Left ventricle myocardium inferior (tissue), 1 donor: ENCODE results near the gene PRG3. TPM values are rescaled to one million over a fixed set of nuclear protein-coding genes. Genes with fewer than 3 reads are reported as not detected.

Experiments
- DNase-seq: peaks from one replicate; pipeline ENCODE4 v3.0.0-alpha.2; 2020
- H3K27ac ChIP-seq: fragments of 200-600 bp; replicated peaks from 2 replicates; pipeline ENCODE4 v1.8.0; 2021
- H3K27me3 ChIP-seq: fragments of 200-600 bp; 2 replicates; pipeline ENCODE4 v1.8.0; 2021; ENCODE audit warnings: low read depth
- H3K36me3 ChIP-seq: fragments of 200-600 bp; 2 replicates; pipeline ENCODE4 v1.8.0; 2021
- H3K4me1 ChIP-seq: fragments of 200-600 bp; 2 replicates; pipeline ENCODE4 v1.8.0; 2021
- H3K4me3 ChIP-seq: fragments of 200-600 bp; 2 replicates; pipeline ENCODE4 v1.8.0; 2021; ENCODE audit warnings: mild to moderate bottlenecking, moderate library complexity
- H3K9me3 ChIP-seq: fragments of 200-600 bp; replicated peaks from 2 replicates; pipeline ENCODE4 v1.8.0; 2021
- intact Hi-C: fragments of 100-400 bp; cut with micrococcal nuclease; formaldehyde crosslinking; loops from one replicate; pipeline ENCODE4 v1.11.0; 2022
- total RNA-seq: library from RNA; stranded (reverse); fragmentation: NEBNext Ultra II Directional; extraction: Animal tissue kit (Norgen Biotek cat#: 25700); gene quantifications from one replicate; pipeline ENCODE4 v1.2.1, GENCODE V29; 2021
- TF ChIP-seq, protein P1 (sequence below): fragments of 200-600 bp; IDR thresholded peaks from 2 replicates; pipeline ENCODE4 v1.8.0; 2021; ENCODE audit warnings: antibody characterized with exemption, mild to moderate bottlenecking, borderline replicate concordance
- donor health status: DM: no; HTN: yes; CAD: no; lungs with severe emphysema.

PRG3 gene
- total RNA-seq, 1 donor from 2014 or later = not detected

GRCh38 chr11:57373146-57373545 is 7.8 kb downstream of the PRG3 start:
- intact Hi-C loops = no loop called here
- TF ChIP-seq, protein P1, sequence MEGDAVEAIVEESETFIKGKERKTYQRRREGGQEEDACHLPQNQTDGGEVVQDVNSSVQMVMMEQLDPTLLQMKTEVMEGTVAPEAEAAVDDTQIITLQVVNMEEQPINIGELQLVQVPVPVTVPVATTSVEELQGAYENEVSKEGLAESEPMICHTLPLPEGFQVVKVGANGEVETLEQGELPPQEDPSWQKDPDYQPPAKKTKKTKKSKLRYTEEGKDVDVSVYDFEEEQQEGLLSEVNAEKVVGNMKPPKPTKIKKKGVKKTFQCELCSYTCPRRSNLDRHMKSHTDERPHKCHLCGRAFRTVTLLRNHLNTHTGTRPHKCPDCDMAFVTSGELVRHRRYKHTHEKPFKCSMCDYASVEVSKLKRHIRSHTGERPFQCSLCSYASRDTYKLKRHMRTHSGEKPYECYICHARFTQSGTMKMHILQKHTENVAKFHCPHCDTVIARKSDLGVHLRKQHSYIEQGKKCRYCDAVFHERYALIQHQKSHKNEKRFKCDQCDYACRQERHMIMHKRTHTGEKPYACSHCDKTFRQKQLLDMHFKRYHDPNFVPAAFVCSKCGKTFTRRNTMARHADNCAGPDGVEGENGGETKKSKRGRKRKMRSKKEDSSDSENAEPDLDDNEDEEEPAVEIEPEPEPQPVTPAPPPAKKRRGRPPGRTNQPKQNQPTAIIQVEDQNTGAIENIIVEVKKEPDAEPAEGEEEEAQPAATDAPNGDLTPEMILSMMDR = no peak
- Histone ChIP-seq H3K36me3 (no peaks in the 10 kb centered on the region), H3K9me3 (no peaks in the 10 kb centered on the region), H3K27ac (peak overlapping the region; percentile 66), H3K4me3 (no peak overlapping the region), H3K27me3 (peaks cover 5% of the 10 kb centered on the region), H3K4me1 (peaks cover 27% of the 10 kb centered on the region)
- no peak for DNase-seq

- no peaks in the 10 kb centered on the region for H3K27me3 ChIP-seq
- TF ChIP-seq, protein P1 = no peak
- intact Hi-C loops = no loop called here
- no peak overlapping the region for H3K4me3 ChIP-seq
- no peak overlapping the region for H3K27ac ChIP-seq
- H3K4me1 ChIP-seq = peaks cover 27% of the 10 kb centered on the region
- H3K9me3 ChIP-seq = no peaks in the 10 kb centered on the region
- H3K36me3 ChIP-seq = no peaks in the 10 kb centered on the region
- DNase-seq = no peak
Observed at GRCh38 chr11:57370941-57371340, 10.0 kb downstream of the PRG3 start.

- H3K36me3 ChIP-seq = no peaks in the 10 kb centered on the region
- intact Hi-C loops = no loop called here
- H3K4me1 ChIP-seq = peaks cover 22% of the 10 kb centered on the region
- no peak overlapping the region for H3K4me3 ChIP-seq
- no peak overlapping the region for H3K27ac ChIP-seq
- DNase-seq = no peak
- no peaks in the 10 kb centered on the region for H3K9me3 ChIP-seq
- TF ChIP-seq, protein P1 = no peak
- H3K27me3 ChIP-seq = peaks cover 4% of the 10 kb centered on the region
Observed at GRCh38 chr11:57370251-57370650, 10.7 kb downstream of the PRG3 start.

- peaks cover 22% of the 10 kb centered on the region for H3K4me1 ChIP-seq
- no peak for DNase-seq
- no peak overlapping the region for H3K27ac ChIP-seq
- no peak overlapping the region for H3K4me3 ChIP-seq
- no peaks in the 10 kb centered on the region for H3K9me3 ChIP-seq
- H3K27me3 ChIP-seq = peaks cover 9% of the 10 kb centered on the region
- TF ChIP-seq, protein P1 = no peak
- H3K36me3 ChIP-seq = no peaks in the 10 kb centered on the region
- intact Hi-C loops = no loop called here
Observed at GRCh38 chr11:57368845-57369232, 12.1 kb downstream of the PRG3 start.

GRCh38 chr11:57368106-57368844 is 12.7 kb downstream of the PRG3 start:
- Histone ChIP-seq H3K4me1 (peaks cover 18% of the 10 kb centered on the region), H3K27ac (no peak overlapping the region), H3K4me3 (no peak overlapping the region), H3K9me3 (no peaks in the 10 kb centered on the region), H3K36me3 (no peaks in the 10 kb centered on the region), H3K27me3 (peaks cover 9% of the 10 kb centered on the region)
- intact Hi-C loops = no loop called here
- DNase-seq = no peak
- TF ChIP-seq, protein P1 = no peak
